Caco-2 (cell line): Measurements from ENCODE around the gene TTLL9. TPM values are rescaled to one million over a fixed set of nuclear protein-coding genes. Genes with fewer than 3 reads are reported as not detected.
"Not testable (repeated sequence)": the region's sequence is repeated elsewhere in the genome, so short reads cannot be mapped to it uniquely, and the experiment has no call there.

Source experiments
- BruUV-seq: library from RNA; stranded (reverse); fragments of 400-500 nt; replicated peaks from 2 replicates; lab custom pipeline; 2021; lab: Mats Ljungman, UMichigan
- CTCF ChIA-PET: fragments of 300-600 bp; sonication (Branson Sonifier 250); formaldehyde crosslinking; loops from one replicate; lab custom pipeline; 2022; ENCODE audit warnings: antibody characterized with exemption; lab: Charles Lee
- POLR2A ChIA-PET: fragments of 300-600 bp; sonication (Branson Sonifier 250); formaldehyde crosslinking; loops from one replicate; lab custom pipeline; 2022; ENCODE audit warnings: antibody characterized with exemption; lab: Charles Lee
- DNase-seq, 2 experiments: peaks; one replicate each; pipeline versions ENCODE4 v3.0.0 to v3.0.0-alpha.2; 2020 to 2022
- H3K27me3 ChIP-seq: replicated peaks from 2 replicates; pipeline ENCODE4 v1.6.0; 2011; ENCODE audit warnings: low read length; ENCODE audit not compliant: control insufficient read depth, insufficient read depth
- H3K36me3 ChIP-seq: 2 replicates; pipeline ENCODE4 v1.5.1; 2011; ENCODE audit warnings: low read length; ENCODE audit not compliant: control insufficient read depth, insufficient read depth
- H3K4me1 ChIP-seq: fragments of 250-450 bp; sonication (Bioruptor Pico); 2 replicates; pipeline ENCODE4 v1.5.1; 2020; ENCODE audit warnings: mild to moderate bottlenecking
- H3K4me3 ChIP-seq: 2 replicates; pipeline ENCODE4 v1.5.1; 2011; ENCODE audit warnings: low read depth, mild to moderate bottlenecking, control low read depth, low read length
- H3K9me3 ChIP-seq: fragments of 250-450 bp; sonication (Bioruptor Pico); 2 replicates; pipeline ENCODE4 v1.5.1; 2020; ENCODE audit warnings: mild to moderate bottlenecking, moderate library complexity
- H3K27ac Mint-ChIP-seq: one replicate; pipeline ENCODE4 v1.8.0; 2022; ENCODE audit warnings: mixed read lengths; ENCODE audit not compliant: unreplicated experiment
- H3K27me3 Mint-ChIP-seq: one replicate; pipeline ENCODE4 v1.8.0; 2022; ENCODE audit warnings: mixed read lengths; ENCODE audit not compliant: insufficient read depth, unreplicated experiment
- H3K36me3 Mint-ChIP-seq: one replicate; pipeline ENCODE4 v1.8.0; 2022; ENCODE audit warnings: mild to moderate bottlenecking, mixed read lengths; ENCODE audit not compliant: insufficient read depth, unreplicated experiment
- H3K4me1 Mint-ChIP-seq: one replicate; pipeline ENCODE4 v1.8.0; 2022; ENCODE audit warnings: low read depth, mixed read lengths; ENCODE audit not compliant: unreplicated experiment
- H3K4me3 Mint-ChIP-seq: one replicate; pipeline ENCODE4 v1.8.0; 2022; ENCODE audit warnings: mild to moderate bottlenecking, moderate library complexity, mixed read lengths; ENCODE audit not compliant: unreplicated experiment
- H3K9me3 Mint-ChIP-seq: one replicate; pipeline ENCODE4 v1.8.0; 2022; ENCODE audit warnings: mixed read lengths; ENCODE audit not compliant: unreplicated experiment
- CTCF ChIP-seq, 2 experiments: fragments of 200-600 bp in 1 of 2; IDR thresholded peaks; 1 replicate in 1 of 2; 2 replicates in 1 of 2; pipeline versions ENCODE4 v1.5.1 to v1.8.0; 2011 to 2022; ENCODE audit warnings: antibody characterized with exemption in 1 of 2, control low read depth in 1 of 2, inconsistent platforms in 1 of 2, low read depth in 1 of 2, low read length in 1 of 2, mild to moderate bottlenecking in 1 of 2, moderate library complexity in 1 of 2; ENCODE audit not compliant: insufficient read depth in 1 of 2, severe bottlenecking in 1 of 2, unreplicated experiment in 1 of 2
- intact Hi-C: fragments of 100-400 bp; cut with micrococcal nuclease; formaldehyde crosslinking; loops from one replicate; pipeline ENCODE4 v1.10.0; 2022; ENCODE audit not compliant: unreplicated experiment
- total RNA-seq: library from RNA; stranded (reverse); gene quantifications from 2 replicates; pipeline ENCODE4 v1.2.3, GENCODE V29; 2022

TTLL9 gene
- total RNA-seq, 1 experiment from 2014 or later: not detected

DNA sequence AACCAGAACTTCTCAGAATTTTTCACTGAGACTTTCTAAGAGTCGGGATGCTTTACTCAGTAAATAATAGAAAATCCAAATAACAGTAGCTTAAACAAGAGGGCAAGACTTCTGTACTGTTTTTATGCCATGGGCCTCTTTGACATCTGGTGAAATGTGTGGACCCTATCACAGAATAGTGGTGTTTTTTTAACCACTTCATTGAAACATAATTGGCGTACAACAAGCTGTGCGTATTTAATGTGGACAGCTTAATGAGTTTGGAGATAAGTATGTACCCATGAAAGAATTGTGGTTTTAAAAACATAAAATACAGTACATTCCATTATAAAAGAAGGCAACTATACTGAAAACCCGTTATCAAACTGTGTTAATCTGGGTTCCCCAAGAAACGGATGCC is 43.7 kb downstream of the TTLL9 start:
- Mint-ChIP-seq H3K4me3 (no peak overlapping the region), H3K27ac (no peak overlapping the region), H3K36me3 (no peaks in the 10 kb centered on the region), H3K27me3 (peaks cover 6% of the 10 kb centered on the region), H3K9me3 (no peaks in the 10 kb centered on the region), H3K4me1 (peaks cover 18% of the 10 kb centered on the region)
- no peak for DNase-seq
- H3K36me3 ChIP-seq: no peaks in the 10 kb centered on the region
- H3K4me1 ChIP-seq: peaks cover 5% of the 10 kb centered on the region; the same call in 1 of the 2 replicates
- BruUV-seq: no TSS peak
- intact Hi-C loops: no loop called here
- ChIA-PET CTCF (interaction anchor here (1.0 to 1.3 kb wide), 2 partner anchors 38 to 104 kb away, joined by 3 to 6 read pairs; partner anchors contain the start of gene PDRG1), POLR2A (no interaction called here)
- H3K9me3 ChIP-seq: no peaks in the 10 kb centered on the region
- H3K4me3 ChIP-seq: no peak overlapping the region
- TF ChIP-seq CTCF (IDR thresholded peaks at IDR 0.05; ENCODE audit: insufficient read depth in 1 of 2, low read depth in 1 of 2, low read length in 1 of 2, severe bottlenecking in 1 of 2, unreplicated experiment in 1 of 2): no peak
- no peaks in the 10 kb centered on the region for H3K27me3 ChIP-seq

DNA sequence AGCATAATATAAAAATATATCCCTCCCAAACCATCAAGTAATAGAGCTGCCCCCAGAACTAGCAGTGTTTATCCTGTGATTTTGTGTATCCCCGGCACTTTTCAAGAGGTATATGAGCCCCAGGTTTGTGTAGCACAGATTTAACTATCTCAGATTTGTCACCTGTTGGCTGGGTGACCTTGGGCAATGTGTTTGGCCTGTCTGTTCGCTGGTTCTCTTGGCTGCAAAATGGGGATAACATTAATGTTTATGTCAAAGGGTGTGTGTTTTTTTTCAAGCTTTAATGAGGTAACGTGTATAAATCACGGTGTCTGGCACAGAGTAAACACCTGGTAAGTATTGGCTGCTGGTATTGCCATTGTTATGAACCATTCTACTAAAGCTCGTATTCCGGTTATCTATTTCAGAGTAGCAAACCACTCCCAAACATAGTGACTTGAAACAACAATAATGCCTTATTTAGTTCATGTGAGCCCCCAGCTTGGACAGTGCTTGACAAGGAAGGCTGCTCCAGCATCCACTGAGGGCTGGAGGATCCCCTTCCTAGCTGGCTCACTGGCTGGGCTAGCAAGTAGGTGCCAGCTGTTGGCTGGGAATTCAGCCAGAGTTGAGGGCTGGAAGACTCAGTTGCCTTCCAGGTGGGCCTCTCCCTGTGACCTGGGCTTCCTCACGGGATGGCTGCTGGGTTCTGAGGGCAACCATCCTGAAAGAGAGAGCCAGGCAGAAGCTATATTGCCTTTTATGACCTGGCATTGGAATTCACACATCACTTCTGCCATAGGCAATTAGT is 45.3 kb downstream of the TTLL9 start:
- no peak for TF ChIP-seq CTCF (IDR thresholded peaks at IDR 0.05; ENCODE audit: insufficient read depth in 1 of 2, low read depth in 1 of 2, low read length in 1 of 2, severe bottlenecking in 1 of 2, unreplicated experiment in 1 of 2)
- H3K27me3 ChIP-seq: no peaks in the 10 kb centered on the region
- Mint-ChIP-seq H3K9me3 (no peaks in the 10 kb centered on the region), H3K36me3 (no peaks in the 10 kb centered on the region), H3K27me3 (peaks cover 6% of the 10 kb centered on the region), H3K4me3 (no peak overlapping the region), H3K4me1 (peaks cover 18% of the 10 kb centered on the region), H3K27ac (no peak overlapping the region)
- peaks cover 5% of the 10 kb centered on the region; the same call in 1 of the 2 replicates for H3K4me1 ChIP-seq
- no peaks in the 10 kb centered on the region for H3K9me3 ChIP-seq
- intact Hi-C loops: no loop called here
- BruUV-seq: no TSS peak
- CTCF ChIA-PET: interaction anchor here (0.6 to 1.0 kb wide), 3 partner anchors 17 to 67 kb away, joined by 3 to 5 read pairs (median 3); no protein-coding TSS in a partner anchor
- H3K36me3 ChIP-seq: no peaks in the 10 kb centered on the region
- peak in 1 of 2 experiments; percentile 30 for DNase-seq
- POLR2A ChIA-PET: no interaction called here
- no peak overlapping the region for H3K4me3 ChIP-seq

GRCh38 chr20:31916708-31917107 is 46.3 kb downstream of the TTLL9 start:
- H3K9me3 ChIP-seq: no peaks in the 10 kb centered on the region
- H3K27ac Mint-ChIP-seq: no peak overlapping the region
- H3K4me1 ChIP-seq: peaks cover 5% of the 10 kb centered on the region; the same call in 1 of the 2 replicates
- no peaks in the 10 kb centered on the region for H3K36me3 Mint-ChIP-seq
- peak in 1 of 2 experiments; percentile 28 for DNase-seq
- peaks cover 6% of the 10 kb centered on the region for H3K27me3 Mint-ChIP-seq
- no TSS peak for BruUV-seq
- H3K4me3 Mint-ChIP-seq: no peak overlapping the region
- no peak for TF ChIP-seq CTCF (IDR thresholded peaks at IDR 0.05; ENCODE audit: insufficient read depth in 1 of 2, low read depth in 1 of 2, low read length in 1 of 2, severe bottlenecking in 1 of 2, unreplicated experiment in 1 of 2)
- H3K27me3 ChIP-seq: no peaks in the 10 kb centered on the region
- ChIA-PET POLR2A (no interaction called here), CTCF (no interaction called here)
- no peak overlapping the region for H3K4me3 ChIP-seq
- no peaks in the 10 kb centered on the region for H3K9me3 Mint-ChIP-seq
- peaks cover 18% of the 10 kb centered on the region for H3K4me1 Mint-ChIP-seq
- intact Hi-C loops: no loop called here
- no peaks in the 10 kb centered on the region for H3K36me3 ChIP-seq

GRCh38 chr20:31917962-31918412 is 47.6 kb downstream of the TTLL9 start:
- H3K9me3 ChIP-seq, H3K36me3 ChIP-seq, H3K36me3 Mint-ChIP-seq, H3K4me3 ChIP-seq, H3K4me1 ChIP-seq, intact Hi-C loops, H3K27me3 Mint-ChIP-seq, H3K27ac Mint-ChIP-seq, POLR2A ChIA-PET, H3K4me3 Mint-ChIP-seq, BruUV-seq, H3K27me3 ChIP-seq, H3K9me3 Mint-ChIP-seq: not testable (repeated sequence)
- CTCF ChIA-PET: interaction anchor here (1.2 kb wide), 1 partner anchor 34 kb away, joined by 3 read pairs; the partner anchor contains the start of gene PDRG1
- peaks cover 18% of the 10 kb centered on the region for H3K4me1 Mint-ChIP-seq
- DNase-seq: peak in 1 of 2 experiments; percentile 25
